ENCODE results near the gene RPS6KA4. TPM values are rescaled to one million over a fixed set of nuclear protein-coding genes. Genes with fewer than 3 reads are reported as not detected.
"Not testable (repeated sequence)": the region's sequence is repeated elsewhere in the genome, so short reads cannot be mapped to it uniquely, and the experiment has no call there.

The RPS6KA4 gene
- total RNA-seq, 1 donor from 2014 or later: 37.5 TPM

DNA sequence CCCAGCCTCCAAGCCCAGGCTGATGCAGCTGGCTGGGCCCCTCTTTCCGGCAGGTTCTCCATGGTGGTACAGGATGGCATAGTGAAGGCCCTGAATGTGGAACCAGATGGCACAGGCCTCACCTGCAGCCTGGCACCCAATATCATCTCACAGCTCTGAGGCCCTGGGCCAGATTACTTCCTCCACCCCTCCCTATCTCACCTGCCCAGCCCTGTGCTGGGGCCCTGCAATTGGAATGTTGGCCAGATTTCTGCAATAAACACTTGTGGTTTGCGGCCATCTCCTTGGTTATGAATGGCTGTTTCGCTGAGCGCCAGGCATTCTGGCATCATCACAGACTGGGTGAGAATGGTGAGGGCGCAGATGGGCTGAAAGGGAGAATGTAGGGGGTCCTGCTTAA lies 37.4 kb upstream of the RPS6KA4 start:
- H3K4me3 Mint-ChIP-seq (ENCODE audit: unreplicated experiment): peak overlapping the region; percentile 54
- H3K27ac Mint-ChIP-seq (ENCODE audit: unreplicated experiment): no peak overlapping the region
- H3K36me3 Mint-ChIP-seq (ENCODE audit: low read depth, unreplicated experiment): peaks cover 21% of the 10 kb centered on the region
- H3K4me1 Mint-ChIP-seq (ENCODE audit: unreplicated experiment): peaks cover 20% of the 10 kb centered on the region
- DNase-seq (ENCODE audit: low spot score): no peak
- TF ChIP-seq CTCF (IDR thresholded peaks at IDR 0.05; ENCODE audit: unreplicated experiment): no peak
- peaks cover 12% of the 10 kb centered on the region for H3K27me3 Mint-ChIP-seq (ENCODE audit: unreplicated experiment)
- no peaks in the 10 kb centered on the region for H3K9me3 Mint-ChIP-seq (ENCODE audit: unreplicated experiment)

- Mint-ChIP-seq H3K9me3 (ENCODE audit: unreplicated experiment) (no peaks in the 10 kb centered on the region), H3K27me3 (ENCODE audit: unreplicated experiment) (peaks cover 12% of the 10 kb centered on the region), H3K36me3 (ENCODE audit: low read depth, unreplicated experiment) (peaks cover 18% of the 10 kb centered on the region)
Measured at GRCh38 chr11:64322925-64323260, 36.1 kb upstream of the RPS6KA4 start.

GRCh38 chr11:64323373-64323772 lies 35.6 kb upstream of the RPS6KA4 start:
- Mint-ChIP-seq H3K36me3 (ENCODE audit: low read depth, unreplicated experiment) (peaks cover 18% of the 10 kb centered on the region), H3K4me1 (ENCODE audit: unreplicated experiment) (peaks cover 15% of the 10 kb centered on the region), H3K4me3 (ENCODE audit: unreplicated experiment) (no peak overlapping the region), H3K27me3 (ENCODE audit: unreplicated experiment) (peaks cover 12% of the 10 kb centered on the region), H3K27ac (ENCODE audit: unreplicated experiment) (no peak overlapping the region), H3K9me3 (ENCODE audit: unreplicated experiment) (no peaks in the 10 kb centered on the region)
- DNase-seq (ENCODE audit: low spot score): no peak
- no peak for TF ChIP-seq CTCF (IDR thresholded peaks at IDR 0.05; ENCODE audit: unreplicated experiment)

More at GRCh38 chr11:64322925-64323260, 36.1 kb upstream of the RPS6KA4 start:
- DNase-seq (ENCODE audit: low spot score): no peak
- H3K4me3 Mint-ChIP-seq (ENCODE audit: unreplicated experiment): no peak overlapping the region
- H3K4me1 Mint-ChIP-seq (ENCODE audit: unreplicated experiment): peaks cover 15% of the 10 kb centered on the region
- TF ChIP-seq CTCF (IDR thresholded peaks at IDR 0.05; ENCODE audit: unreplicated experiment): no peak
- H3K27ac Mint-ChIP-seq (ENCODE audit: unreplicated experiment): no peak overlapping the region

DNA sequence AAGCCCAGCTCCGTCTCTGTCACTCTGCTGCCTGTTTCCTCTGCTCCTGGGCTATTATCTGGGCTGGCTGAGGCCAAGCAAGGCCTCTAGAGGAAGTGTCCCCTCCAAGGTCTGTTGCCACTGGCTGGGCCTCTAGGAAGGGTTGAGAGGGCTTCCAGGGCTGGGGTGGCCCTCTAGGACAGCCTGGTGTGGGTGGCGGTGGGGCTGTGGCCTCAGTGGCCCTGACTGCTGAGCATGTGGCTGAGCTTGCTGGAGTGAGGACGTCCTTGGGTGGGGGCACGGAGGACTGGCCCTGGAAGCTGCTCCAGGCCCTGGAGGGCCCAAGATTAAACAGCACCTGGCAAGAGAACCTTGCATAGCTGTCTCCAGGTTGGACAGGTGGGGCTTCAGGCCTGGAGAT lies 35.0 kb upstream of the RPS6KA4 start:
- Mint-ChIP-seq H3K27me3 (ENCODE audit: unreplicated experiment) (peaks cover 11% of the 10 kb centered on the region), H3K27ac (ENCODE audit: unreplicated experiment) (peak overlapping the region; percentile 57), H3K36me3 (ENCODE audit: low read depth, unreplicated experiment) (peaks cover 18% of the 10 kb centered on the region), H3K4me1 (ENCODE audit: unreplicated experiment) (peaks cover 13% of the 10 kb centered on the region)
- DNase-seq (ENCODE audit: low spot score); H3K4me3 Mint-ChIP-seq (ENCODE audit: unreplicated experiment); H3K9me3 Mint-ChIP-seq (ENCODE audit: unreplicated experiment): not testable (repeated sequence)

DNA sequence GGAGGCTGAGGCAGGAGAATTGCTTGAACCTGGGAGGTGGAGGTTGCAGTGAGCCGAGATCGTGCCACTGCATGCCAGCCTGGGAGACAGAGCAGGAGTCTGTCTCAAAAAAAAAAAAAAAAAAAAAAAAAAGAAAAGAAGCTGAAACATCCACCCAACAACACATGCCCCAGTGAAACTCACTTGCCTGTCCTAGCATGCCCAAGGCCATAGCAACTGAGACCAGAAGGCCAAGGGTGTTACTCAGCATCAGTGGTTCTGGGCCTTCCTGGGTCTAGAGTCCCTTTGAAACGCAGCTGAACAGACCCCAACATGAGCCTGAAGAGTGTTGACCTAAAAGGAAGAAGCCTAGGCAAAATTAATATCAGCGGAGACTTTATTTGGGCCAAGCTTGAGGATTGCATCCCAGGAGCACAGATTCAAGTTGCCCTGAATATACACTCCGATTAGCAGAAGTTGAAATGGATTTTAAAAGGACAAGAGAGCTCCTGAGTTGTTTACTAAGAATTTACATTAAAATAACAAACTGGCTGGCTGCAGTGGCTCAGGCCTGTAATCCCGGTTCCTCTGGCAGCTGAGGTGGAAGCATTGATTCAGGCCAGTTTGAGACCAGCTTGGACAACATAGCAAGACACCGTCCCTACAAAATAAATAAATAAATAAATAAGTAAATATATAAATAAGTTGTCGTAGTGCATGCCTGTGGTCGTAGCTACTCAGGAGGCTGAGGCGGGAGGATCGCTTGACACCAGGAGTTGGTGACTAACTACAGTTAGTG lies 34.1 kb upstream of the RPS6KA4 start:
- H3K27ac Mint-ChIP-seq (ENCODE audit: unreplicated experiment): no peak overlapping the region

More for the DNA sequence above, 34.1 kb upstream of the RPS6KA4 start:
- H3K4me3 Mint-ChIP-seq (ENCODE audit: unreplicated experiment): no peak overlapping the region
- no peak for TF ChIP-seq CTCF (IDR thresholded peaks at IDR 0.05; ENCODE audit: unreplicated experiment)
- H3K36me3 Mint-ChIP-seq (ENCODE audit: low read depth, unreplicated experiment): peaks cover 18% of the 10 kb centered on the region
- H3K9me3 Mint-ChIP-seq (ENCODE audit: unreplicated experiment): no peaks in the 10 kb centered on the region
- no peak for DNase-seq (ENCODE audit: low spot score)
- H3K4me1 Mint-ChIP-seq (ENCODE audit: unreplicated experiment): peaks cover 9% of the 10 kb centered on the region
- H3K27me3 Mint-ChIP-seq (ENCODE audit: unreplicated experiment): peaks cover 5% of the 10 kb centered on the region

All from endothelial cell (in vitro differentiated cells).